Stimulated activated CD8-positive, alpha-beta memory T cell treated with anti-CD3 and anti-CD28 coated beads, Interleukin-15, amount 100 ng/mL, for 4 hours (primary cell): ENCODE data around the gene PSMD8.
"Not testable (repeated sequence)": the region's sequence is repeated elsewhere in the genome, so short reads cannot be mapped to it uniquely, and the experiment has no call there.

Experiments
- DNase-seq, 2 donors: peaks; one replicate each; pipeline ENCODE4 v3.0.0-alpha.2; 2020; ENCODE audit warnings: low read depth in 2 of 2

The PSMD8 gene

GRCh38 chr19:38362076-38362945 lies 12.1 kb upstream of the PSMD8 start:
- peak; percentile 36 to 46 for DNase-seq

- not testable (repeated sequence) for DNase-seq
These were observed 11.3 kb upstream of the PSMD8 start for GRCh38 chr19:38362946-38363688.

GRCh38 chr19:38367041-38367440 lies 7.3 kb upstream of the PSMD8 start:
- DNase-seq: no peak

- DNase-seq: no peak
These were observed 4.8 kb upstream of the PSMD8 start for GRCh38 chr19:38369584-38369983.

GRCh38 chr19:38370299-38370698 lies 4.1 kb upstream of the PSMD8 start:
- no peak for DNase-seq

- DNase-seq: no peak
These were observed 3.3 kb upstream of the PSMD8 start for GRCh38 chr19:38371081-38371480.

GRCh38 chr19:38373907-38374331 lies 452 bp upstream of the PSMD8 start:
- DNase-seq: no peak

GRCh38 chr19:38375098-38375493 lies 725 bp downstream of the PSMD8 start:
- DNase-seq: no peak

- no peak for DNase-seq
These were observed 1.4 kb downstream of the PSMD8 start for GRCh38 chr19:38375748-38376147.

- DNase-seq: no peak
These were observed 2.2 kb downstream of the PSMD8 start for GRCh38 chr19:38376576-38376975.

- no peak for DNase-seq
These were observed 2.7 kb downstream of the PSMD8 start for GRCh38 chr19:38377052-38377451.

GRCh38 chr19:38378866-38379265 lies 4.5 kb downstream of the PSMD8 start:
- no peak for DNase-seq

GRCh38 chr19:38381138-38381537 lies 6.8 kb downstream of the PSMD8 start:
- DNase-seq: no peak

- DNase-seq: no peak
These were observed 8.8 kb downstream of the PSMD8 start for GRCh38 chr19:38383184-38383583.

GRCh38 chr19:38383743-38384142 lies 9.4 kb downstream of the PSMD8 start:
- DNase-seq: no peak

GRCh38 chr19:38384209-38385027 lies 10.0 kb downstream of the PSMD8 start:
- DNase-seq: no peak

- no peak for DNase-seq
These were observed 10.9 kb downstream of the PSMD8 start for GRCh38 chr19:38385057-38385803.

GRCh38 chr19:38385804-38386257 lies 11.5 kb downstream of the PSMD8 start:
- no peak for DNase-seq

- DNase-seq: no peak
These were observed 12.1 kb downstream of the PSMD8 start for GRCh38 chr19:38386300-38386970.

- DNase-seq: no peak
These were observed 12.7 kb downstream of the PSMD8 start for GRCh38 chr19:38386971-38387549.
